ENCODE results near the gene AOC2. TPM values are rescaled to one million over a fixed set of nuclear protein-coding genes. Genes with fewer than 3 reads are reported as not detected.

The AOC2 gene
- total RNA-seq, 6 experiments from 2014 or later = 0.20 to 0.78 (median 0.41) TPM

- Mint-ChIP-seq H3K4me1 (ENCODE audit: low read depth) (peaks cover 21% of the 10 kb centered on the region), H3K9me3 (no peaks in the 10 kb centered on the region), H3K27me3 (ENCODE audit: insufficient read depth) (peaks cover 5% of the 10 kb centered on the region; the same call in 1 of the 2 replicates), H3K36me3 (ENCODE audit: low read depth) (peaks cover 20% of the 10 kb centered on the region), H3K4me3 (peak overlapping the region; percentile 98), H3K27ac (peak overlapping the region; percentile 99)
- no peak for TF ChIP-seq CTCF (IDR thresholded peaks at IDR 0.05)
- DNase-seq = no peak
Measured at GRCh38 chr17:42833767-42834422, 10.5 kb upstream of the AOC2 start.

- peaks cover 21% of the 10 kb centered on the region for H3K4me1 Mint-ChIP-seq (ENCODE audit: low read depth)
- TF ChIP-seq CTCF (IDR thresholded peaks at IDR 0.05) = no peak
- H3K4me3 Mint-ChIP-seq = no peak overlapping the region
- peaks cover 5% of the 10 kb centered on the region; the same call in 1 of the 2 replicates for H3K27me3 Mint-ChIP-seq (ENCODE audit: insufficient read depth)
- no peak overlapping the region for H3K27ac Mint-ChIP-seq
- H3K36me3 Mint-ChIP-seq (ENCODE audit: low read depth) = peaks cover 27% of the 10 kb centered on the region
- DNase-seq = no peak
- H3K9me3 Mint-ChIP-seq = no peaks in the 10 kb centered on the region
Measured at GRCh38 chr17:42835732-42836131, 8.6 kb upstream of the AOC2 start.

GRCh38 chr17:42841975-42842685 lies 2.2 kb upstream of the AOC2 start:
- Mint-ChIP-seq H3K9me3 (no peaks in the 10 kb centered on the region), H3K36me3 (ENCODE audit: low read depth) (peaks cover 38% of the 10 kb centered on the region), H3K4me1 (ENCODE audit: low read depth) (peaks cover 14% of the 10 kb centered on the region), H3K4me3 (no peak overlapping the region), H3K27me3 (ENCODE audit: insufficient read depth) (peaks cover 2% of the 10 kb centered on the region), H3K27ac (0 out of 2 replicates have a peak overlapping the region, but pooled peaks have one; percentile 42)
- DNase-seq = no peak
- TF ChIP-seq CTCF (IDR thresholded peaks at IDR 0.05) = no peak

- H3K4me3 Mint-ChIP-seq = no peak overlapping the region
- H3K27ac Mint-ChIP-seq = peak overlapping the region; percentile 42; the same call in 1 of the 2 replicates
- peak; percentile 91 for TF ChIP-seq CTCF (IDR thresholded peaks at IDR 0.05)
- peaks cover 14% of the 10 kb centered on the region for H3K4me1 Mint-ChIP-seq (ENCODE audit: low read depth)
- no peaks in the 10 kb centered on the region; the same call in 1 of the 2 replicates for H3K27me3 Mint-ChIP-seq (ENCODE audit: insufficient read depth)
- no peaks in the 10 kb centered on the region for H3K9me3 Mint-ChIP-seq
- H3K36me3 Mint-ChIP-seq (ENCODE audit: low read depth) = peaks cover 32% of the 10 kb centered on the region
- DNase-seq = peak; percentile 64
Measured at GRCh38 chr17:42843358-42843934, 934 bp upstream of the AOC2 start.

GRCh38 chr17:42844761-42845555 lies 578 bp downstream of the AOC2 start:
- Mint-ChIP-seq H3K4me3 (no peak overlapping the region), H3K27ac (no peak overlapping the region), H3K27me3 (ENCODE audit: insufficient read depth) (no peaks in the 10 kb centered on the region; the same call in 1 of the 2 replicates), H3K36me3 (ENCODE audit: low read depth) (peaks cover 21% of the 10 kb centered on the region), H3K9me3 (no peaks in the 10 kb centered on the region), H3K4me1 (ENCODE audit: low read depth) (peaks cover 14% of the 10 kb centered on the region)
- DNase-seq = no peak
- TF ChIP-seq CTCF (IDR thresholded peaks at IDR 0.05) = no peak
